HepG2 (cell line): ENCODE data around the gene KRT3. TPM values are rescaled to one million over a fixed set of nuclear protein-coding genes. Genes with fewer than 3 reads are reported as not detected.

Source experiments
- ATAC-seq: fragments of 200-7000 bp; cut with Tn5 transposase; 3 replicates; pipeline ENCODE4 v1.9.1; 2020; ENCODE audit warnings: mild to moderate bottlenecking, moderate library complexity
- BruUV-seq: library from RNA; stranded (reverse); fragments of 400-500 nt; replicated peaks from 2 replicates; lab custom pipeline; 2021; lab: Mats Ljungman, UMichigan
- CTCF ChIA-PET: fragments of 300-600 bp; formaldehyde crosslinking; extraction: SDS; loops from one replicate; lab custom pipeline; 2021; ENCODE audit warnings: low total read pairs, inconsistent platforms, low intra/inter-chr PET ratio; lab: Yijun Ruan, JAX
- POLR2A ChIA-PET: fragments of 350-600 bp; sonication (Branson Sonifier 250); formaldehyde crosslinking; loops from one replicate; lab custom pipeline; 2020; ENCODE audit warnings: antibody characterized with exemption, inconsistent platforms; lab: Yijun Ruan, JAX
- DNase-seq: peaks from one replicate; pipeline ENCODE4 v3.0.0-alpha.2; 2015; ENCODE audit warnings: low spot score
- FAIRE-seq: peaks from 3 replicates; lab custom pipeline; 2011; peaks lifted over from hg19 to GRCh38; lab: Jason Lieb, UNC
- H2AFZ ChIP-seq: one replicate; pipeline ENCODE4 v1.6.1; 2011; ENCODE audit warnings: low read length, inconsistent platforms
- H3K27ac ChIP-seq: fragments of 300-600 bp; 3 replicates; pipeline ENCODE4 v1.8.0; 2011; ENCODE audit warnings: mixed run types, mild to moderate bottlenecking, mixed read lengths, low read length, inconsistent platforms; ENCODE audit not compliant: insufficient read depth; ENCODE audit errors: extremely low read length
- H3K27me3 ChIP-seq, 2 experiments: fragments of 200-600 bp in 1 of 2; 2 replicates in 1 of 2; 3 replicates in 1 of 2; pipeline versions ENCODE4 v1.6.0 to v1.8.0; 2011; ENCODE audit warnings: low read length in 2 of 2, mild to moderate bottlenecking in 2 of 2, moderate library complexity in 2 of 2, inconsistent platforms in 1 of 2; ENCODE audit not compliant: insufficient read depth in 2 of 2, control insufficient read depth in 1 of 2
- H3K36me3 ChIP-seq, 2 experiments: fragments of 200-600 bp in 1 of 2; replicated peaks in 1 of 2; 2 replicates in 1 of 2; 3 replicates in 1 of 2; pipeline versions ENCODE4 v1.5.1 to v1.8.0; 2011; ENCODE audit warnings: low read length in 2 of 2, inconsistent platforms in 1 of 2; ENCODE audit not compliant: insufficient read depth in 2 of 2, control insufficient read depth in 1 of 2
- H3K4me1 ChIP-seq: 2 replicates; pipeline ENCODE4 v1.5.1; 2012; ENCODE audit warnings: low read length, inconsistent platforms; ENCODE audit not compliant: insufficient read depth
- H3K4me2 ChIP-seq: 2 replicates; pipeline ENCODE4 v1.6.0; 2011; ENCODE audit warnings: low read depth, low read length, inconsistent platforms
- H3K4me3 ChIP-seq, 3 experiments: fragments of 200-600 bp in 1 of 3; sonication (generic), shearing (Covaris generic) in 1 of 3; replicated peaks in 1 of 3; 2 replicates each; pipeline ENCODE4 v1.5.1; 2011 to 2016; ENCODE audit warnings: low read length in 3 of 3, inconsistent platforms in 2 of 3, low read depth in 2 of 3, mild to moderate bottlenecking in 2 of 3, control low read depth in 1 of 3, mixed read lengths in 1 of 3; ENCODE audit not compliant: insufficient read depth in 1 of 3
- H3K79me2 ChIP-seq: one replicate; pipeline ENCODE4 v1.6.1; 2011; ENCODE audit warnings: low read length, inconsistent platforms; ENCODE audit not compliant: insufficient read depth
- H3K9ac ChIP-seq: 2 replicates; pipeline ENCODE4 v1.6.0; 2011; ENCODE audit warnings: mild to moderate bottlenecking, low read depth, low read length, inconsistent platforms; ENCODE audit not compliant: insufficient read depth
- H3K9me3 ChIP-seq: 2 replicates; pipeline ENCODE4 v1.5.1; 2012; ENCODE audit warnings: mild to moderate bottlenecking, low read length
- H4K20me1 ChIP-seq: 2 replicates; pipeline ENCODE4 v1.6.0; 2011; ENCODE audit warnings: inconsistent platforms, mild to moderate bottlenecking, low read length, moderate library complexity; ENCODE audit not compliant: insufficient read depth
- ARHGAP35 ChIP-seq: sonication (generic); formaldehyde crosslinking; IDR thresholded peaks from 2 replicates; pipeline ENCODE4 v1.9.0; 2022; ENCODE audit warnings: mild to moderate bottlenecking, inconsistent platforms, moderate library complexity, missing genetic modification reagents, borderline replicate concordance
- ARNT2 ChIP-seq: sonication (generic); formaldehyde crosslinking; IDR thresholded peaks from 2 replicates; pipeline ENCODE4 v1.8.0; 2022; ENCODE audit warnings: mild to moderate bottlenecking, low read depth, missing genetic modification reagents, moderate library complexity
- ATF7-NPFF ChIP-seq: sonication (generic); formaldehyde crosslinking; IDR thresholded peaks from 2 replicates; pipeline ENCODE4 v1.8.1; 2023; ENCODE audit warnings: mild to moderate bottlenecking, low read depth, missing genetic modification reagents, moderate library complexity
- ERF ChIP-seq: IDR thresholded peaks from 2 replicates; pipeline ENCODE4 v1.6.1; 2018; ENCODE audit warnings: missing biosample characterization, missing genetic modification reagents
- ETV6 ChIP-seq: sonication (generic); formaldehyde crosslinking; conservative IDR thresholded peaks from 2 replicates; pipeline ENCODE4 v1.4.0; 2020; ENCODE audit warnings: missing genetic modification reagents
- GFI1 ChIP-seq: sonication (generic); formaldehyde crosslinking; IDR thresholded peaks from 2 replicates; pipeline ENCODE4 v1.5.0; 2020; ENCODE audit warnings: missing genetic modification reagents, mild to moderate bottlenecking, borderline replicate concordance
- KLF6 ChIP-seq: IDR thresholded peaks from 2 replicates; pipeline ENCODE4 v1.8.0; 2016; ENCODE audit warnings: missing biosample characterization, missing genetic modification reagents
- MBD4 ChIP-seq: IDR thresholded peaks from 2 replicates; pipeline ENCODE4 v1.6.1; 2012; ENCODE audit warnings: low read length, inconsistent platforms, borderline replicate concordance
- NKX3-1 ChIP-seq: sonication (generic); formaldehyde crosslinking; IDR thresholded peaks from 2 replicates; pipeline ENCODE4 v1.5.0; 2020; ENCODE audit warnings: missing genetic modification reagents
- NR1H2 ChIP-seq: sonication (generic); formaldehyde crosslinking; IDR thresholded peaks from 2 replicates; pipeline ENCODE4 v1.8.1; 2022; ENCODE audit warnings: low read depth, missing genetic modification reagents, borderline replicate concordance
- PPARG ChIP-seq: conservative IDR thresholded peaks from 2 replicates; pipeline ENCODE4 v1.6.1; 2016; ENCODE audit warnings: missing biosample characterization, missing genetic modification reagents
- RBM39 ChIP-seq: fragments of 200-400 bp; formaldehyde crosslinking; IDR thresholded peaks from one replicate; pipeline ENCODE4 v1.6.1; 2018; ENCODE audit warnings: antibody characterized with exemption, mild to moderate bottlenecking, low read depth, low read length; ENCODE audit not compliant: poor library complexity, severe bottlenecking
- RFX1 ChIP-seq: fragments of 450-650 bp; IDR thresholded peaks from 2 replicates; pipeline ENCODE4 v1.6.1; 2017
- SMAD1 ChIP-seq: sonication (generic); formaldehyde crosslinking; IDR thresholded peaks from 2 replicates; pipeline ENCODE4 v1.4.0; 2020; ENCODE audit warnings: missing genetic modification reagents, low read depth, mild to moderate bottlenecking, borderline replicate concordance
- ZNF225 ChIP-seq: sonication (generic); formaldehyde crosslinking; IDR thresholded peaks from 2 replicates; pipeline ENCODE4 v1.4.0; 2020; ENCODE audit warnings: mild to moderate bottlenecking, missing genetic modification reagents
- ZNF263 ChIP-seq: sonication (generic); formaldehyde crosslinking; IDR thresholded peaks from 2 replicates; pipeline ENCODE4 v1.4.0; 2020; ENCODE audit warnings: missing genetic modification reagents
- ZNF619 ChIP-seq: sonication (generic); formaldehyde crosslinking; IDR thresholded peaks from 2 replicates; pipeline ENCODE4 v1.4.0; 2020; ENCODE audit warnings: mild to moderate bottlenecking, missing genetic modification reagents
- ZNF703 ChIP-seq: sonication (generic); formaldehyde crosslinking; IDR thresholded peaks from 2 replicates; pipeline ENCODE4 v1.5.1; 2020; ENCODE audit warnings: missing genetic modification reagents, mild to moderate bottlenecking, moderate library complexity, borderline replicate concordance
- ZNF724P ChIP-seq: sonication (generic); formaldehyde crosslinking; IDR thresholded peaks from 2 replicates; pipeline ENCODE4 v1.8.0; 2022; ENCODE audit warnings: missing genetic modification reagents, borderline replicate concordance
- WGBS: methylation state at CpG from one replicate; pipeline ENCODE4 v1.1.6; 2017; ENCODE audit warnings: low lambda C conversion rate; 5-methylcytosine and 5-hydroxymethylcytosine counted together
- in situ Hi-C: cut with HindIII; loops from 2 replicates; pipeline ENCODE4 v1.10.0; 2017; ENCODE audit warnings: low pct_unique_long_range_greater_than_20kb; ENCODE audit not compliant: extremely low pct_ligation_motif_present
- intact Hi-C: fragments of 100-400 bp; cut with micrococcal nuclease; formaldehyde crosslinking; loops from one replicate; pipeline ENCODE4 v1.10.0; 2022; ENCODE audit not compliant: unreplicated experiment
- polyA plus RNA-seq, 8 experiments: library from polyadenylated mRNA; depleted of rRNA in 3 of 8; stranded (reverse) in 7 of 8; unstranded in 1 of 8; fragments of >200 nt; fragmentation: Illumina TruSeq in 4 of 8; extraction: Trizol in 4 of 8; gene quantifications; 2 replicates each; pipeline versions ENCODE4 v1.2.1 to v1.2.3, GENCODE V29; 2011 to 2016; ENCODE audit warnings: low read depth in 4 of 8, missing spikeins in 1 of 8, mixed read lengths in 1 of 8; ENCODE audit not compliant: insufficient read depth in 1 of 8
- total RNA-seq, 5 experiments: library from RNA; depleted of rRNA; stranded (reverse); fragments of >200 nt; fragmentation: Illumina TruSeq; extraction: Trizol; gene quantifications; 2 replicates each; pipeline ENCODE4 v1.2.3, GENCODE V29; 2016; ENCODE audit warnings: low read depth in 1 of 5
- TF ChIP-seq, protein P1 (sequence below): sonication (generic); formaldehyde crosslinking; IDR thresholded peaks from 2 replicates; pipeline ENCODE4 v1.5.0; 2020; ENCODE audit warnings: missing genetic modification reagents, mild to moderate bottlenecking, borderline replicate concordance

Gene KRT3
- total and polyA plus RNA-seq, 2 of the 13 experiments (the other 11 are each of a cell fraction or from before 2014, with no cell fraction given): not detected

DNA sequence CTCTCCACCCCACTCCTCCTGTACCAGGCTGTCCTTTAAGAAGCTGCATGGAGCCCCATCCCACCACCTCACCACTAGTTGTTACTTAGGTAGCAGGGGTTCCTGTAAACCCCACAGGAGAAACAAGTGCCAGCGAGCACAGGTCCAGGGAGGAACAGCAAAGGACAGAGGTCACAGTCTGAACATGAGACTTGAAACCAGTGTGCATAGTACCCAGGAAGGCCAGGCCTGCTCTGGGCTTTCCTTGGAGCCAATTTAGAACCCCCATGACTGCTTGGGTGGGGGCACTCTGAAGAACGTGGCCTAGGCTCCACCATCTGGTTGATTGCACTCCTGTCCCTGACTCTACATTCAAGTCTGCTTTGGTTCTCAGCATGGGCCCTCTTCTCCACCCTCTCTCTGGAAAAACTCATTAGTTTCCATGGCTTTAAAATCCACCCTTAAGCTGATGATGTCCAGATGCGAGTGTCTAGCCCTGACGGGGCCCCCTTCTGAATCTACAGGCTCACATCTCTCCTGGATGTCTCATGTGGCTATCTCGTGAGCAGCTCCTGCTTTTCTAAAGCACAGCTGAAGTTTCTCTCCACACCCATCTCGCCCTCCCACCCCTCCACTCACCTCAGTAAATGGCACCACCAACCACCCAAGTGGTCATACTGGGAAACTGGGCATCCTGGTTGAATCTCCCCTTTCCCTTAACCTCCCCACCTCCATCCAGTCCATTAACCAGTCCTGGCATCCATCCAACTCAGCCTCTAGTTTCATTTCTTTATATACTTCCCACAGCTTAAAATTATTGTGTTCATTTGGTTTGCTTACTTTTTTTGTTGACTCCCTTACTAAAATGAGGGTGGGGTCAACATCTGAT lies 8.4 kb downstream of the KRT3 start:
- Histone ChIP-seq H3K9me3 (no peaks in the 10 kb centered on the region), H3K4me1 (no peaks in the 10 kb centered on the region), H3K4me2 (no peak overlapping the region), H2AFZ (no peak overlapping the region), H3K36me3 (no peaks in the 10 kb centered on the region), H3K9ac (no peak overlapping the region)
- POLR2A ChIA-PET: no interaction called here
- intact Hi-C loops: no loop called here
- TF ChIP-seq RFX1 (no peak), MBD4 (no peak), ARNT2 (CRISPR knock-in tag) (no peak), ZNF263 (CRISPR knock-in tag) (no peak), ZNF724P (CRISPR knock-in tag) (no peak), RBM39 (no peak), NKX3-1 (CRISPR knock-in tag) (no peak), SMAD1 (CRISPR knock-in tag) (no peak)
- TF ChIP-seq, all 625 proteins: peak for 0
- FAIRE-seq (no peak), ATAC-seq (no peak), DNase-seq (no peak)
- 1% methylated on average over 6 of the region's 6 CpGs for WGBS
- Histone ChIP-seq H3K27ac (no peak overlapping the region), H3K27me3 (peaks cover 4 to 49% of the 10 kb centered on the region in 2 experiments; a peak in 3 of 5 replicates), H4K20me1 (no peaks in the 10 kb centered on the region), H3K4me3 (no peak overlapping the region), H3K79me2 (no peaks in the 10 kb centered on the region)
- in situ Hi-C loops: no loop called here
- BruUV-seq: no TSS peak
- CTCF ChIA-PET: no interaction called here

DNA sequence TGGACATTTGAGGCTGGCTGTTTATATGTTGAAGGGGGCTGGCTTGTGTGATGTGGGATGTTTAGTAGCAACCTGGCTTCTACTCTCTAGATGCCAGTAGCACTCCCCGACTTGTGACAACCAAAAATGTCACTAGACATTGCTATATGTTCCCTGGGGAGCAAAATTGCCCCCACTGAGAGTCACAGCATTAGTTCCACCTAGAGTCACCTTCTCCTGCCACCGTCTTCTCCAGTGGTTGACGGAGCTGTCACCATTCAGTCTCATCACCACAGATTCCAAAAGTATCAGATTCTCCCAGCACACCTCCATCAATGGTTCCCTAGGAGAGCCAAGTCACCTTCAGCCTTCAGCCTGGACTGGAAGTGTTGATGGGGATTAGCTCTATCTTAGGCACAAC lies 11.0 kb downstream of the KRT3 start:
- no peaks in the 10 kb centered on the region for H3K36me3 ChIP-seq
- POLR2A ChIA-PET: no interaction called here
- H3K27me3 ChIP-seq: peaks cover 0 to 24% of the 10 kb centered on the region in 2 experiments; a peak in 3 of 5 replicates
- H3K4me1 ChIP-seq: no peaks in the 10 kb centered on the region
- H3K9me3 ChIP-seq: no peaks in the 10 kb centered on the region
- FAIRE-seq (no peak), DNase-seq (no peak), ATAC-seq (no peak)
- H3K79me2 ChIP-seq: no peaks in the 10 kb centered on the region
- no peak overlapping the region for H3K4me2 ChIP-seq
- no TSS peak for BruUV-seq
- in situ Hi-C loops (no loop called here), intact Hi-C loops (no loop called here)
- no peaks in the 10 kb centered on the region for H4K20me1 ChIP-seq
- WGBS: 0% methylated on average over 2 of the region's 3 CpGs
- no peak overlapping the region for H2AFZ ChIP-seq
- CTCF ChIA-PET: no interaction called here
- H3K4me3 ChIP-seq: no peak overlapping the region
- H3K27ac ChIP-seq: no peak overlapping the region
- H3K9ac ChIP-seq: no peak overlapping the region
- TF ChIP-seq RBM39 (no peak), ATF7-NPFF (no peak), ZNF619 (CRISPR knock-in tag) (no peak), KLF6 (CRISPR knock-in tag) (no peak), NR1H2 (no peak), ETV6 (no peak), ZNF225 (CRISPR knock-in tag) (no peak), PPARG (CRISPR knock-in tag) (no peak), ARHGAP35 (no peak), GFI1 (CRISPR knock-in tag) (no peak), NKX3-1 (CRISPR knock-in tag) (no peak), ERF (CRISPR knock-in tag) (no peak), ZNF703 (CRISPR knock-in tag) (no peak)
- TF ChIP-seq, protein P1, sequence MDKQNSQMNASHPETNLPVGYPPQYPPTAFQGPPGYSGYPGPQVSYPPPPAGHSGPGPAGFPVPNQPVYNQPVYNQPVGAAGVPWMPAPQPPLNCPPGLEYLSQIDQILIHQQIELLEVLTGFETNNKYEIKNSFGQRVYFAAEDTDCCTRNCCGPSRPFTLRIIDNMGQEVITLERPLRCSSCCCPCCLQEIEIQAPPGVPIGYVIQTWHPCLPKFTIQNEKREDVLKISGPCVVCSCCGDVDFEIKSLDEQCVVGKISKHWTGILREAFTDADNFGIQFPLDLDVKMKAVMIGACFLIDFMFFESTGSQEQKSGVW (CRISPR knock-in tag): no peak
